ENCODE measurements around the gene SLC27A5. TPM values are rescaled to one million over a fixed set of nuclear protein-coding genes. Genes with fewer than 3 reads are reported as not detected.

Gene SLC27A5
- total and polyA plus RNA-seq, 8 donors: 0.87 to 18.4 (median 3.3) TPM; not detected in 1

DNA sequence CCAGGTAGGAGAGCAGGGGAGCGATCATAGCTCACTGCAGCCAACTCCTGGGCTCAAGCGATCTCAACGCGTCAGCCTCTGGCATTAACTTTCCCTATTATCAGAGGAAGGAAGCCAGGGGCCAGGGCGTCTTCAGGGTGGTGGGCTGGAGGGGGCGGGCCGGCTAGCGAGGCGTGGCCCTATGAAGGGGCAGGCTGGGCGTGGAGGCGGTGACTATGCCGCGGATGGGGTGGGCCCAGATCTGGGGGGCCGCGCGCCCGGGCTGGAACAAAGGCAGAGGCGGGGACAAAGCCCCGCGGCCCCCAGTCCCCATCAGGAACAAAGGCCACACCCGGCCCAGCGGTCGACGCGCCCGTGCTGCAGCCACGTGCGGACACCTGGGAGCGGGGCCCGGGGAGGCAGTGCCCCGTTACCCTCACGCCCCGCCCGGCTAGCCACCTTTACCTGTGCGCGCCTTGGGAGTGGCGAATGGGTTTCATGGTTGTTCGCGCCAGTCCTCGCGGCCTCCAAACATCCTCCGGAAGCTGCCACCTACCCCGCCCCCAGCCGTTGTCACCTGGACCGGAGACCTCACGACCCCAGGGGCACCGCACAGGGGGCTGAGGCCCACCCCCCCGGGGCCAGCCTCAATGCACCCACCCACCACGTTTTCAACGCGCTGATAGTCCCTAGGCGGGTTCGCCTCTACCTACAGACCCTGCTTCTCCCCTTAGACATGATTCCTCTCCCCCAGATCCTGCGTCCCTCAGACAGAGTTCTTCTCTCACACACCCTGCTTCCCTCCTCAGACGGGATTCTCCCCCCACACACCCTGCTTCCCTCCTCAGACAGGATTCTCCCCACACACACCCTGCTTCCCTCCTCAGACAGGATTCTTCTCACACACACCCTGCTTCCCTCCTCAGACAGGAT lies 26.7 kb upstream of the SLC27A5 start:
- Histone ChIP-seq H3K27me3 (peaks cover 4 to 52% (median 9%) of the 10 kb centered on the region in 3 donors), H3K27ac (peak overlapping the region in 3 of 5 donors; percentile 33 to 56 (median 51)), H3K9me3 (no peaks in the 10 kb centered on the region), H3K4me3 (peak overlapping the region; percentile 30 to 54 (median 40)), H3K36me3 (no peaks in the 10 kb centered on the region), H3K4me1 (peaks cover 5 to 19% (median 17%) of the 10 kb centered on the region in 4 donors)
- intact Hi-C loops (cut with DNase I; ENCODE audit: low total_unique reads): no loop called here
- WGBS, 5 donors: 1 to 4% (median 3%) methylated on average over 18 to 55 of the region's 55 CpGs
- peak; percentile 47 to 95 for DNase-seq
- TF ChIP-seq, protein P1, sequence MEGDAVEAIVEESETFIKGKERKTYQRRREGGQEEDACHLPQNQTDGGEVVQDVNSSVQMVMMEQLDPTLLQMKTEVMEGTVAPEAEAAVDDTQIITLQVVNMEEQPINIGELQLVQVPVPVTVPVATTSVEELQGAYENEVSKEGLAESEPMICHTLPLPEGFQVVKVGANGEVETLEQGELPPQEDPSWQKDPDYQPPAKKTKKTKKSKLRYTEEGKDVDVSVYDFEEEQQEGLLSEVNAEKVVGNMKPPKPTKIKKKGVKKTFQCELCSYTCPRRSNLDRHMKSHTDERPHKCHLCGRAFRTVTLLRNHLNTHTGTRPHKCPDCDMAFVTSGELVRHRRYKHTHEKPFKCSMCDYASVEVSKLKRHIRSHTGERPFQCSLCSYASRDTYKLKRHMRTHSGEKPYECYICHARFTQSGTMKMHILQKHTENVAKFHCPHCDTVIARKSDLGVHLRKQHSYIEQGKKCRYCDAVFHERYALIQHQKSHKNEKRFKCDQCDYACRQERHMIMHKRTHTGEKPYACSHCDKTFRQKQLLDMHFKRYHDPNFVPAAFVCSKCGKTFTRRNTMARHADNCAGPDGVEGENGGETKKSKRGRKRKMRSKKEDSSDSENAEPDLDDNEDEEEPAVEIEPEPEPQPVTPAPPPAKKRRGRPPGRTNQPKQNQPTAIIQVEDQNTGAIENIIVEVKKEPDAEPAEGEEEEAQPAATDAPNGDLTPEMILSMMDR (IDR thresholded peaks at IDR 0.05): no peak
- TF ChIP-seq POLR2AphosphoS5 (IDR thresholded peaks at IDR 0.05) (no peak), POLR2A (IDR thresholded peaks at IDR 0.05) (no peak), EP300 (IDR thresholded peaks at IDR 0.05) (no peak)

DNA sequence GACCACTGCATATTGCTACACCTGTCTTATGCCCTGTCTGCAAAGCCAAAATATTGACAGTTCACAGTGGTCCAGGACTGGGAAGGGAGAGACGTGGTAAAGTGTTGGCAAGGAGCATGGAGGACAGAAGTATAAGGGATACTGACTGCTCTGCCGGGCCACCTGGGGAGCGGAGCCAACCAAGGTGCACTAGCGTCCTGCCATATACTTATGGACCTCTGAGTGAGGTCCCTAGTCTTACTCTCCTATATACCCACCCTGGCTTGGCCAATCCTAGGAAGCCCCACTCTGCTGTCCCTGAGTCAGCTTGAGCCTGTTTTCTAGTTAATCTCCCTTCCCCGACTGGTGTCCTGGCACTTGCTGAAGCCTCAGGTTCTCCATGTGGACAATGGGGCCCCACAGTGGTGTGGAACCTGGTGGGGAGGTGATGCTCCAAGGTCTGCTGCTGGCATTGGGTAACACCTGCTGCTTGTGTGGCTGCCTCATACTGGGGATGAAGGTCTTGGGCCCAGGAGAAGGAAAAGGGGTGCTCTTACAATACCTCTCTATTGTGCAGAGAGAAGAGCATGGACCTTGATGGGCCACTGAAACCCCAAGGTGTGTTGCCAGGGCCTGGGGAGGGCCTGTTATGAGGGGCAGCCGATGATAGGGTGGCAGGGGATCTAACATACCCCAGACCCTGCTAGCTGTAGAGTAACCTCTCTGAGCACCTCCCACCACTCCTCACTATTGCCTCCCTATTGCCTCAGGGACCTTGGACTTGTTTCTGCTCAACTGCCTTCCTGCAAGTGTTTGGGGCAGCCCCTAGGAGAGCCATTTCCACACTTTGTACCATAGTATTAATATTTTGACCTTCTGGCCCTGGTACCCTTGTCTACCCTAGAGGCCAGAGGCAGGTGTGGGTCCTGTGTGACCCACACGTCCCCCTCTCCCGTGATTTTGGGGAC lies 25.3 kb upstream of the SLC27A5 start:
- Histone ChIP-seq H3K9me3 (no peaks in the 10 kb centered on the region), H3K27me3 (peaks cover 4 to 50% (median 9%) of the 10 kb centered on the region in 3 donors), H3K36me3 (no peaks in the 10 kb centered on the region), H3K4me3 (no peak overlapping the region), H3K4me1 (peaks cover 5 to 13% (median 11%) of the 10 kb centered on the region in 4 donors), H3K27ac (no peak overlapping the region)
- DNase-seq: no peak
- 85 to 94% (median 91%) methylated on average over 8 of the region's 8 CpGs for WGBS, 5 donors
- intact Hi-C loops (cut with DNase I; ENCODE audit: low total_unique reads): no loop called here
- TF ChIP-seq POLR2AphosphoS5 (IDR thresholded peaks at IDR 0.05) (no peak), POLR2A (IDR thresholded peaks at IDR 0.05) (no peak), EP300 (IDR thresholded peaks at IDR 0.05) (no peak)
- TF ChIP-seq, protein P1 (IDR thresholded peaks at IDR 0.05): no peak

DNA sequence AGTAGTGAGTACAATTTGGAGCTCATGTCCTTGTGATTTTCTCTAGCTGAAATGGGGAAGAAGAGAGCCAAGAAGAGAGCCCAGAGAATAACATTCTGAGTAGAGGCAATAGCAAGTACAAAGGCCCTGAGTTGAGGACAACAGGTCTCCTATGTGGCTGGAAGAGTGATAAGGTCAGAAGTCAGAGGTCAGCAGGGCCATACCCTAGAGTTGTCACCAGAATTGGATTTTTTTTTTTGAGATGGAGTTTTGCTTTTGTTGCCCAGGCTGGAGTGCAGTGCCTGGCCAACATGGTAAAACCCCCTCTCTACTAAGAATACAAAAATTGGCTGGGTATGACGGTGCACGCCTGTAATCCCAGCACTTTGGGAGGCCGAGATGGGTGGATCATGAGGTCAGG lies 24.1 kb upstream of the SLC27A5 start:
- no peaks in the 10 kb centered on the region for H3K9me3 ChIP-seq
- H3K4me1 ChIP-seq: peaks cover 5 to 13% (median 11%) of the 10 kb centered on the region in 4 donors
- H3K27ac ChIP-seq: no peak overlapping the region
- TF ChIP-seq POLR2AphosphoS5 (IDR thresholded peaks at IDR 0.05) (no peak), EP300 (IDR thresholded peaks at IDR 0.05) (no peak), POLR2A (IDR thresholded peaks at IDR 0.05) (no peak)
- TF ChIP-seq, protein P1 (IDR thresholded peaks at IDR 0.05): no peak
- H3K36me3 ChIP-seq: no peaks in the 10 kb centered on the region
- H3K27me3 ChIP-seq: peaks cover 4 to 56% (median 9%) of the 10 kb centered on the region in 3 donors
- intact Hi-C loops (cut with DNase I; ENCODE audit: low total_unique reads): no loop called here
- WGBS, 5 donors: 91 to 98% (median 93%) methylated on average over 3 of the region's 3 CpGs
- H3K4me3 ChIP-seq: no peak overlapping the region
- DNase-seq: no peak
